Gastroesophageal sphincter (tissue), 4 donors: ENCODE results near the gene COLQ. TPM values are rescaled to one million over a fixed set of nuclear protein-coding genes. Genes with fewer than 3 reads are reported as not detected.

Experiments
- ATAC-seq: fragments of 150-250 bp; one replicate; pipeline ENCODE4 v1.9.1; 2016; ENCODE audit warnings: mild to moderate bottlenecking, moderate library complexity
- H3K27ac ChIP-seq, 4 donors: fragments of 200-600 bp; sonication (generic) in 3 of 4; 1 replicate in 3 of 4; 2 replicates in 1 of 4; pipeline ENCODE4 v1.5.1; 2016 to 2019
- H3K27me3 ChIP-seq: fragments of 200-600 bp; sonication (generic); one replicate; pipeline ENCODE4 v1.5.1; 2019
- H3K36me3 ChIP-seq, 2 donors: fragments of 200-600 bp; sonication (generic); one replicate each; pipeline ENCODE4 v1.5.1; 2019; ENCODE audit warnings: control low read depth in 1 of 2
- H3K4me1 ChIP-seq, 3 donors: fragments of 200-600 bp; sonication (generic); 1 replicate in 2 of 3; 2 replicates in 1 of 3; pipeline ENCODE4 v1.5.1; 2016 to 2019; ENCODE audit warnings: control low read depth in 2 of 3
- H3K4me3 ChIP-seq, 2 donors: fragments of 200-600 bp; sonication (generic); one replicate each; pipeline ENCODE4 v1.5.1; 2019; ENCODE audit warnings: mild to moderate bottlenecking in 1 of 2, moderate library complexity in 1 of 2
- H3K9me3 ChIP-seq, 3 donors: fragments of 200-600 bp; sonication (generic); one replicate each; pipeline ENCODE4 v1.5.1; 2017 to 2019; ENCODE audit warnings: control low read depth in 2 of 3
- CTCF ChIP-seq, 4 experiments: fragments of 200-600 bp in 2 of 4; fragments of 450-650 bp in 2 of 4; sonication (generic) in 1 of 4; IDR thresholded peaks; one replicate each; pipeline ENCODE4 v1.5.1; 2017 to 2019; ENCODE audit warnings: antibody characterized with exemption in 4 of 4, mild to moderate bottlenecking in 2 of 4, moderate library complexity in 2 of 4
- EP300 ChIP-seq: sonication (generic); formaldehyde crosslinking; IDR thresholded peaks from one replicate; pipeline ENCODE4 v1.6.1; 2017; ENCODE audit warnings: antibody characterized with exemption, mild to moderate bottlenecking
- POLR2A ChIP-seq, 2 donors: fragments of 450-650 bp; IDR thresholded peaks; one replicate each; pipeline ENCODE4 v1.6.1; 2017; ENCODE audit warnings: antibody characterized with exemption in 2 of 2, mild to moderate bottlenecking in 2 of 2, moderate library complexity in 1 of 2
- POLR2AphosphoS5 ChIP-seq: sonication (generic); formaldehyde crosslinking; IDR thresholded peaks from one replicate; pipeline ENCODE4 v1.6.1; 2017; ENCODE audit warnings: antibody characterized with exemption
- WGBS, 2 donors: methylation state at CpG; one replicate each; pipeline ENCODE4 v1.1.5; 2018; ENCODE audit warnings: low coverage in 1 of 2; 5-methylcytosine and 5-hydroxymethylcytosine counted together
- total RNA-seq, 4 donors: library from RNA; depleted of rRNA; stranded (reverse); fragments of >200 nt; gene quantifications; one replicate each; pipeline ENCODE4 v1.1.0, GENCODE V29; 2016

The COLQ gene
- total RNA-seq, 4 donors from 2014 or later = 0.57 to 2.7 (median 1.8) TPM

DNA sequence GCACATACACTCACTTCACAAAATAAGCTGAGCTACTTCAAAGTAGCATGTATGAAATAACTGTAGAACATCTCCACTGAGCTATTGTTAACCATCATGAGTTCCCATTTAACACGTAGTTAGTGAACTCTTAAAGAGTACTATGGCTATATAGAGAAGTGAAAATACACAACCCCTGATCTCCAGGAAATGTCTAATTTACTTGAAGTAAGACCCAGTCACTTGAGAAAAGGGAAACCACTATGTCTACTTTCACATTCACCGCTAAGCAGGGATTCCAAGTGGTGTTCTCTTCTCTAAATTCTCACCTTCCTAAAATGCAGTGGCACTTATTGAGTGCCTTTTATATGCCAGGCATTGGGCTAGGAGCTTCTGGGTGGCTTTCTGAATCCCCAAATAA, 35.0 kb upstream of the COLQ start:
- Histone ChIP-seq H3K27ac (no peak overlapping the region), H3K9me3 (no peaks in the 10 kb centered on the region), H3K4me3 (no peak overlapping the region), H3K36me3 (peaks cover 0 to 55% of the 10 kb centered on the region in 2 donors), H3K27me3 (no peaks in the 10 kb centered on the region), H3K4me1 (peaks cover 0 to 9% (median 0%) of the 10 kb centered on the region in 3 donors)
- WGBS, 2 donors = 60 to 89% methylated on average over 1 to 2 of the region's 2 CpGs
- TF ChIP-seq EP300 (no peak), CTCF (IDR thresholded peaks at IDR 0.05) (no peak), POLR2AphosphoS5 (no peak), POLR2A (IDR thresholded peaks at IDR 0.05) (no peak)
- ATAC-seq = peak; percentile 34

GRCh38 chr3:15553749-15554148, 32.2 kb upstream of the COLQ start:
- TF ChIP-seq CTCF (IDR thresholded peaks at IDR 0.05) (no peak), POLR2A (IDR thresholded peaks at IDR 0.05) (no peak), POLR2AphosphoS5 (no peak), EP300 (no peak)
- no peak for ATAC-seq
- H3K27me3 ChIP-seq = no peaks in the 10 kb centered on the region
- WGBS, 2 donors = 76 to 82% methylated on average over 3 of the region's 3 CpGs
- H3K36me3 ChIP-seq = peaks cover 0 to 47% of the 10 kb centered on the region in 2 donors
- H3K27ac ChIP-seq = no peak overlapping the region
- H3K4me1 ChIP-seq = peaks cover 0 to 9% (median 0%) of the 10 kb centered on the region in 3 donors
- H3K9me3 ChIP-seq = no peaks in the 10 kb centered on the region
- H3K4me3 ChIP-seq = no peak overlapping the region

GRCh38 chr3:15551902-15552301, 30.4 kb upstream of the COLQ start:
- Histone ChIP-seq H3K9me3 (no peaks in the 10 kb centered on the region), H3K27me3 (no peaks in the 10 kb centered on the region), H3K4me3 (no peak overlapping the region), H3K36me3 (peaks cover 0 to 47% of the 10 kb centered on the region in 2 donors), H3K27ac (no peak overlapping the region), H3K4me1 (no peaks in the 10 kb centered on the region)
- WGBS, 2 donors = no CpG with 5 or more reads among the region's 1 CpG
- no peak for TF ChIP-seq POLR2A (IDR thresholded peaks at IDR 0.05)
- TF ChIP-seq EP300 = no peak
- no peak for TF ChIP-seq POLR2AphosphoS5
- TF ChIP-seq CTCF (IDR thresholded peaks at IDR 0.05) = no peak
- ATAC-seq = no peak

DNA sequence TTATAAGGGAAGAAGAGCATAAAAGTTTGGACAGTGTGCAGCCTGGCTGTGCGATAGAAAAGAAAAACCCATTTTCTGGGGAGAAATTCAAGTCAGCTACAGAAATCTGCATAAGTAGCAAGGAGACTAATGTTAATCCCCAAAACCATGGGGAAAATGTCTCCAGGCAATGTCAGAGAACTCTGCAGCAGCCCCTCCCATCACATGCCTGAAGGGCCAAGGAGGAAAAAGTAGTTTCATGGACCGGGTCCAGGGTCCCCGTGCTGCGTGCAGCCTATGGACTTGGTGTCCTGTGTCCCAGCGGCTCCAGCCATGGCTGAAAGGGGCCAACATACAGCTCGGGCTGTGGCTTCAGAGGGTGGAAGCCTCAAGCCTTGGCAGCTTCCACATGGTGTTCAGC, 28.3 kb upstream of the COLQ start:
- Histone ChIP-seq H3K9me3 (no peaks in the 10 kb centered on the region), H3K4me1 (no peaks in the 10 kb centered on the region), H3K27ac (no peak overlapping the region), H3K36me3 (peaks cover 0 to 41% of the 10 kb centered on the region in 2 donors), H3K4me3 (no peak overlapping the region), H3K27me3 (no peaks in the 10 kb centered on the region)
- WGBS, 2 donors = 63 to 100% methylated on average over 4 to 5 of the region's 6 CpGs
- TF ChIP-seq EP300 = no peak
- TF ChIP-seq POLR2A (IDR thresholded peaks at IDR 0.05) = no peak
- ATAC-seq = no peak

DNA sequence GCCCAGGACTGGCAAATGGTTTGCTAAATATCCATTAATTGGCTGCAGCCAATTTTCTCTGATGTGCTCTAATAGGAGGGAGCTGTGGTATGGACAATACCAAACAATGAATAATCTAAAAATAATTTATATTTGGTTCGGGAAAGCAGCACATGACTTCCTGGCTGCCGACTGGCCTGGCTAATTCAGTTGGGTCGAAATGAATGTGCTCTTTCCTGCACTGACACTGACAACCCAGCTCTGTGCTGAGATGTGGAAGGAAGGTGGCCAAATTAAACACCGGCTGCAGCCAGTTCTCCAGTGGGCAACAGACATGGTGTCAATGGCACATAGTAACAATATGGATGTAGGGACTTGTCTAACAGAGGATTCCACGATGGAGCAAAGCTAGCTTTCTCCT, 21.1 kb upstream of the COLQ start:
- H3K36me3 ChIP-seq = no peaks in the 10 kb centered on the region
- no peaks in the 10 kb centered on the region for H3K9me3 ChIP-seq
- no peak overlapping the region for H3K27ac ChIP-seq
- no peaks in the 10 kb centered on the region for H3K4me1 ChIP-seq
- H3K4me3 ChIP-seq = no peak overlapping the region
- 31 to 83% methylated on average over 1 to 5 of the region's 5 CpGs for WGBS, 2 donors
- ATAC-seq = no peak
- H3K27me3 ChIP-seq = no peaks in the 10 kb centered on the region
- no peak for TF ChIP-seq POLR2A (IDR thresholded peaks at IDR 0.05)
- no peak for TF ChIP-seq POLR2AphosphoS5
- no peak for TF ChIP-seq CTCF (IDR thresholded peaks at IDR 0.05)
- TF ChIP-seq EP300 = no peak
